IPS-NIHi11 (cell line): Measurements from ENCODE around the gene CAPN5.
A peak's percentile ranks its signal among the peaks of the same experiment; 100 is the strongest.
"Not testable (repeated sequence)": the region's sequence is repeated elsewhere in the genome, so short reads cannot be mapped to it uniquely, and the experiment has no call there.

ENCODE experiments used
- DNase-seq: peaks from one replicate; pipeline ENCODE4 v3.0.0; 2012; ENCODE audit warnings: mixed read lengths, low spot score

The CAPN5 gene

GRCh38 chr11:77084581-77085191, 17.9 kb downstream of the CAPN5 start:
- no peak for DNase-seq

DNA sequence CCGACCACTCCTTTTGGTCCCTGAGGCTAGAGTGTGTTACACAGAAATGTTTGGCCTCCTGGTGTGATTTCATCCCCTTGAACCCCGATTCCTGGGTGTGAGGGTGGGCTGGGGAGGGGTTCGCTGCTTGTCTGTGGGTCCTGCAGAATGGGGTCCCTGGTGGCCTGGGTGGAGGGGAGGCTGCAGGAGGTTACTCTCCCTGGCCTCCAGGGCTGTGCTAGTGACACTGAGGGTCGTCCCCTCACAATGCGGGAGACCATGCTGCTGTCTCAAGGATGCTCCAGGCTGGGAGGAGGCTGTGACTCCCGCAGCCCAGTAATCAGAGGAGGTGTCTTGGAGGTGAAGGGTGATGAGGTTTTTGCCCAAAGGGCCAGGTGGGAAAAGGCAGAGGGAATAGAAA, 18.9 kb downstream of the CAPN5 start:
- no peak for DNase-seq

DNA sequence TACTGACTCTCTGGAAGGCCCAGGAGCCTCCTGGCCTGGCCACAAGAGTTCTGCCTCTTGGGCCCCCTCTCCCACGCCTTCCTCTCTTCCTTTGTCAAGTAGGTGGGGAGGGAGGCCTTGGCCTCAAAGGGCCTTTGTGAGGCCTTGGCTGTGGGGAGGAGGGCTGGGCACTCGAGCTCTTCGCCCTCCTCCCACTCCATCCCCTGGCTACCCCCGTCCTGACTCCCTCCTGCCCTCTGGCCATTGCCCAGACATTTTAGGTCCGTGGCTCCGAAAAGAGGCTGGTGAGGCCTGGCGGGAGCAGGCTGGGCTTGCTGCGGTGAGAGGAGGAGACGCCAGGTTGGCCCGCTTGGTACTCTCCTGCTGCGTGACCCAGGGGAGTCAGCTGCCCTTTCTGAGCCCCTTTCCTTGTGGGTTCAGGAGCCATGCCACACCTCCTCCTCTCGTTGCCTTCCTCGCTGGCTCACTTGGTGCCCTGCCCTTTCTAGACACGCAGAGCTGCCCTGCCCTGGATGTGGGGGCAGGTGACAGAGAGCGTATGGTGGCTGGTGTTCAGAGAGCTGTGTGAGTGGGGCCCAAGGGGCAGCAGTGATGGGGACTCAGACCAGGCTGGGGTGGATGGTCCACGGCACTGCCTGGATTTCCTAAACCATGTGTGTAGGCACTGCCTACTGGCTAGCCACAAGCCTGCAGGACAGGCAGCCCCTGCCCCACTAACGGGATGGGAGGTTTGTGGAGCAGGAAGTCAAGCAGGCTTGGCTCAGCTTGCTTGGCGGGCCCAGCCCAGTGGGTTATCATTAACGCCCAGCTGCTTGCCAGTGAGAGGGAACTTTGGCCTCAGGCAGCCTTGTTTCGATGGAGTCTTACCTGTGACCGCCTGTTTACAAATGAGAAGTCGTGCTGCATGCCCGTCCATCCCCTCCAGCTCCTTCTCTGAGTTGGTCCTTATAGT, 20.0 kb downstream of the CAPN5 start:
- no peak for DNase-seq

GRCh38 chr11:77087723-77088225, 21.0 kb downstream of the CAPN5 start:
- no peak for DNase-seq

DNA sequence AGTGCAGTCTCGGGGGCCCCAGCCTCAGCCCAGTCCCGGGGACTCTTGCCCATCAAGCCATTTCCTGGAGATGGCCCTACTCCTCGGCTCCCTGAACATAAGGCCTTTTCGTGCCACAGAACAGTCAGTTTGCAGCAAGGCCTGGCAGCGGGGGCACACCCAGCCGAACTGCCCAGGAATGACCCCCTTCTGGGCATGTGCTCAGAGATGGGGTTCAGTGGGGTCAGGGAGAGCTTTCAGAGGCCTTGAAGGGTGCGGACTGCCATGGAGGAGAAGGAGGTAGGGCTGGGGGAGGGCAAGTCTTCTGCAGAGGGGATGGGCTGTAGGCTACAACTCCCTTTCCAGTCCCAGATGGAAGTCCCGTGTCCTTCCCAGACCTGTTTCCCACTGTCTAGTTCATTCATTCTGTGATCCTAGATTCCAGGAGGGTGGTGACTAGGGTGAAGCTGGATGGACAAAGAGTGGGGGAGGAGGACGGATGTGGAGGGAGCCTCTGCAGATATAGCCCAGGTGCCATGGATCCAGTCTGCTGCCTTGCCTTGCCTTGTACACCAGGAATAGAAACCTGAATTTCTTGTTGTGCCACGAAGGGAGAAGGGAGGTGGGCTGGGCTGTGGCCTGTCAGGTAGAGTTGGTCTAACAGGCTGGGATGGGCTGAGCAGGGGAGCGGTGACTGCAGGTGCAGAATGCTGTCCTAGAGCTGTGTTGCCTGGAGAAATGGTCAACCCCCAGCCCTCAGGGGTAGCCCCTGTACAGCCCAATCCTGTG, 21.6 kb downstream of the CAPN5 start:
- no peak for DNase-seq

DNA sequence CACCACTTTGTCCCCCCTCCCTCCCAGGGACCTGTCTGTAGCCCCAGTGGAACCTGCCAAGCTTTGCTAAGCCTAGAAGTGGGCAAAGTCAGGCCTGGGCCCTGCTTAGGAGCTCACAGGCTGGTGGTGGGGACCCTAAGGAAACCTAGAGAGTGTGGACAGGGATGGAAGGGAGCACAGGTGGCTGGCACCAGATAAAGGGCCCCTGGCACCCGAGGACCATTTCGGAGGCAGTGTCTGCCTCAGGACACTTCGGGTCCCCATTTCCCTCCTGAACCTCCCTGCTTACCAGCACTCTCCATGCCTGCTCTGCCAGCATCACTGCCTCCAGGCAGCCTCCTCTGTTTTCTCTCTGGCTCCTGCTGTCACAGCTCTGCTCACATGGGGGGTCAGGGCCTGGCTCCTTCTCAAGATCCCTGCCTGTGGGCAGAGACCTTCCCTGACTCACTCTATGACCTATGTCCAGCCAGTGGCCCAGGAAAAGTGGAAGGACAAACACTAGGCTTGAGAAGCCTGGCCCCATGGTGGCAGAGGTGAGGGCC, 22.3 kb downstream of the CAPN5 start:
- no peak for DNase-seq

DNA sequence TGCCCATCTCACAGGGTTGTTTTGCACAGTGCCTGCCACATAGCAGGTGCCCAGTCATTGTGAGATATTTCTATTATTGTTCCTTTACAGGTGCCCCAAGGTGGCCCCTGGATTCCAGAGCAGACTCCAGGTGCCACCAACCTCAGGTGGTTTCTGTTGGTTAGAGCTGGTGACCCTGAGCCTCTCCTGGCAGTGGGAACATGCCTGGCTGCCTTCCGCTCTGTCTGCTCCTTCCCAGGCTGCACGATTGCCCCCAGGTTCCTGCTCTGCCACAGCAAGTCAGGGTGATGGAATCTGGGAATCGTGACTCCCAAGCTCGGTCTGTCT, 23.2 kb downstream of the CAPN5 start:
- DNase-seq, result no peak

DNA sequence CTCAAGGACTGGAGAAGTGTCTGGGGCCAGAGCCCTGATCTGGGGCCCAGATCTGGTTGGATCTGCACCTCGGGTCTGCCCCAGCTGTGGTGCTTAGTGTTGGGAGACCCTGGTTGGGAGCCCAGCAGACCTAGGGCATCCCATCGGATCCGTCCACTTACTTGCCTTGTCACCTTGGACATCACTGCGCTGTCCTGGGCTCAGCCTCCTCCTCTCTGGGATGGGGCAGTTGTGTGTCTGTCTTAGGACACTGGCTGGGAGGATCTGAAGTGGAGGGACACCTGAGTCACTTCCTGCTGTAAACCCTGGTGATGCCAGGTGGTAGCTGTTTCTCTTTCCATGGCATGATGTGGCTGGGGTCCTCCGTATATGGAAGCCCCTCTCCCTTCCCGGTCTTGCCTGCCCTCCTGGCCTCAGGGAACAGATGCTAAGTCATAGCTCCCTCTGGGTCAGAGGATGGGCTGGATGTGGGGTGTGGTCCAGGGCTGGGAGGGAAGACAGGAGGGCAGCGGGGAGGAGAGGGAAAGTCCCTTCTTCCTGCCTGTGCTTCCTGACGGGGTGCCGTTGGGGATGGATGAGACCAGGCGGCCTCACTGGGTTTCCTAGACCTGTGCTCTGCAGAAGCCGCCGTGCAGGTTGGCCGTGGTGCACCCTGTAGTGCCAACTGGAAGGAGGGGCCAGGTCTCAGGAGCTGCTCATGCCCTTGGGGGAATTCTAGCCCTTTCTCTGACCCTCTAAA, 23.8 kb downstream of the CAPN5 start:
- DNase-seq, result no peak

DNA sequence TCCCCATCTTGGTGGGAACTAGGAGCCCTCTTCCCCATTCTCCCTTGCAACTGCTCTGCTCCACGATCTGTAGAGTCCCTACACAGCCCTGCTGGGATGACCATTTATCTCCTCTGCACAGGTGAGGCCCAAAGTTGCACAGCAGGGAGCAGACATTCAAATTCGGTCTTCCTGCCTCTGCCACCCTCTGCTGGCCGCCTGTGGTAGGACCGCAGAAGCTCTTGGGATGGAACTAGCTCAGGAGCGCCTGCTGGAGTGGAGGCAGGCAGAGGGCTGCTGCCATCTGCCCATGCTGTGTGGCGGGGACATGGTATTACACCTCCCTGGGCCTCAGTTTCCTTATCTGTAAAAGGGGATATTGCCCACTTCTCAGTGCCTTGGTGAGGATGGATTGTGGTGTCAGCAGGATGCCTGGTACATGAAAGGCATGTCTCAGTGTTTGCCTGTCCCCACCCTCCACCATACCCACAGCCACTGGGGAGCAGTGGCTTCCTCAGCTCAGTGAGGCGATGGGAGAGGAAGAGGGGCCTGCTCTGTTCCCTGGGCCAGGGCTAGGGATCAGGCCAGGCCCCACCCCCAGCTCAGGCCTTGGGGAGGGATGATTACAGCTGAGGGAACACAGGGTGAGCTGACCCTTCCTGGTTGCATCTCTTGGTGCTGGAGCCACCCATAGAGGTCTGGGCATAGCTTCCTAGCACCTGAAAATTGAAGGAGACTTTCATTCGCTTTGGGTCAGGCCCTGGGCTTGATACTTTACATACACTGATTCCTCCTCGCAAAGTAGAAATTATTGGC, 24.6 kb downstream of the CAPN5 start:
- DNase-seq, result peak; percentile 95

- DNase-seq, result no peak
These were observed 25.6 kb downstream of the CAPN5 start for GRCh38 chr11:77092382-77092781.

DNA sequence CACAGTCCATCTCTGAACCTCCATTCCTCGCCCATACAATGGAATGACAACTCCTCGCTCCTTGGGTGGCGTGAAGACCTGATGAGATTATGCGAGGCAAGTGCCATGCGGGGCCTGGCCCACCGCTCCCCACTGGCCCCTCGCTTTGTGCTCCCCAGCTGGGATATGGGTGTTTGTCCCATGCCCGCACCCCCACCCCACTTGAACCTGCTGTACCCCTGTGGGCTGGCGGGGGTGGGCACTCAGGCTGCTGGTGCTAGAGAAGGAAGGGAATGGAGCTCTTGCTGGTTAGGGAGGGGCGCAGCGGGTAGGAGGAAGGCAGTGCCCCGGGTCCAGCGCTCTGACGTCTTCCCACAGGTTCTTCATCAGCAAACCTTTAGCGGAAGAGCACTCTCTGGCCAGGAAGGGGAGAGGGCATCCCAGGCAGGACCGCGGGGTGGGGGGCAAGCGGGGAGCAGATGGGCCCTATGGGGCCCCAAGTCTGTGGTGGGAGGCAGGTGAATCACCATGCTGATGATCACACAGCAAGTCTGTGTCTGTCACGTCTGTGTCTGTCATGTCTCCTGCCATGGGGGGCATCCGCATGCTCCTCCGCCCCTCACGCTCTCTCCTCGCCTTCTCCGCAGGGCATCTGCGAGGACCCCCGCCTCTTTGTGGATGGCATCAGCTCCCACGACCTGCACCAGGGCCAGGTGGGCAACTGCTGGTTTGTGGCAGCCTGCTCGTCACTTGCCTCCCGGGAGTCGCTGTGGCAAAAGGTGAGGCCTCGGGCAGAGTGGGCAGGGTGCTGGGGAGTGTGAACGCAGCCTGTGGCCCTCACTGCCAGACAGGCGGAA, 26.5 kb downstream of the CAPN5 start:
- DNase-seq, result no peak

DNA sequence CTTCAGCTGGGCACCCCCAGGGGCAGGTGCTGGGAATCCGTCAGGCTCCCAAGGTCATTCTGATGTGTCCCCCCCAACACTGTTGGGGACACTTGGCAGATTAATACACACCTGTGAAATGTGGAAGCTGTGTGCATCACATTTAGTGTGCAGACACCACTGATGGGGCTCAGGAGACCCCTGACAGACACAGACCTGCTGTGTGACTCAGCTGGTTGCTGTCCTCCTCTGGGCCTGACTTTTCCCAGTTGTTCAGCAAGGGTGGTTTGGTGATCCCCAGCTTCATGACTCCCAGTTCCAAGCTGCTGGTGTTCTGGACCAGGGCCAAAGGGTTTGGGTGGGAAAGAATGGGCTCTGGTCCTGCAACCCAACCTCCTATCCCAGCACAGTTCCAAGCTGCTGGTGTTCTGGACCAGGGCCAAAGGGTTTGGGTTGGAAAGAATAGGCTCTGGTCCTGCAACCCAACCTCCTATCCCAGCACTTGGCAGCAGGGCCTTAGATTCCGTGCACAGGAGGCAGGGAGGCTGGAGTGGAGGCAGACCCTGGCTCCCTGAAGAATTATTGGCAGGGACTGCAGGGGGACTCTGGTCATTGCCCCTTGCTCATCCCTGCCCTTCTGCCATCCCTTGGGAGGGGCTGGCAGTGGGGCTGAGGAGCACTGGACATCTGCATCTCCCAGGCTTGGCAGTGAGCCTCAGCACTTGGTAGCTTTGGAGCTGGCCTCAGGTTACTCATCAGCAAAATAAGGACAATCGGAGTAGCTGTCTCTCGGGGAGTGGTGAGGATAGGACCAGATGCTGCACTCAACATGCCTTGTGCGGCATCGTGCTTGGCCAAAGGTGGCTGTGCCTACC, 27.4 kb downstream of the CAPN5 start:
- no peak for DNase-seq

GRCh38 chr11:77094841-77095365, 28.1 kb downstream of the CAPN5 start:
- no peak for DNase-seq

GRCh38 chr11:77095551-77096490, 29.1 kb downstream of the CAPN5 start:
- no peak for DNase-seq

GRCh38 chr11:77096591-77097019, 29.8 kb downstream of the CAPN5 start:
- DNase-seq, result no peak

DNA sequence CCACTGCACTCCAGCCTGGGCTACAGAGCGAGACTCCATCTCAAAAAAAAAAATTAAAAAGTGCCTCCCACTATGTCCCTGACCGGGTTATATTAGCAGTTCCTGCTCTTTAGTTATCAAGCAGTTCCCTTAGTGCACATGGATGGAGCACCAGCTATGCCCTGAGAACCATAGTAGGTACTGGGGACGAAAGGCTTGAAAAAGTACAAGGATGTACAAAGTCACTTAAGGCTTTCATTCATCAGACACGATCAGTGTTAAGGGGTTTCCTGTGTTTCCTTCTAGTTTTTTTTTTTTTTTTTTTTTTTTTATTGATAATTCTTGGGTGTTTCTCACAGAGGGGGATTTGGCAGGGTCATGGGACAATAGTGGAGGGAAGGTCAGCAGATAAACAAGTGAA, 30.4 kb downstream of the CAPN5 start:
- DNase-seq, result not testable (repeated sequence)
